GM23338 (cell line): ENCODE data around the gene EIF1AY. TPM values are rescaled to one million over a fixed set of nuclear protein-coding genes. Genes with fewer than 3 reads are reported as not detected.
A peak's percentile ranks its signal among the peaks of the same experiment; 100 is the strongest.

Source experiments
- ATAC-seq: fragments of 200-7000 bp; cut with Tn5 transposase; 3 replicates; pipeline ENCODE4 v1.9.1; 2020
- DNase-seq: peaks from one replicate; pipeline ENCODE4 v3.0.0-alpha.2; 2015; ENCODE audit warnings: low spot score
- H2AFZ ChIP-seq: fragments of 200-600 bp; sonication (generic); 2 replicates; pipeline ENCODE4 v1.8.0; 2016; ENCODE audit warnings: antibody characterized with exemption, mild to moderate bottlenecking, moderate library complexity
- H3F3A ChIP-seq: fragments of 200-600 bp; sonication (generic); replicated peaks from 2 replicates; pipeline ENCODE4 v1.8.0; 2017; ENCODE audit warnings: antibody characterized with exemption, mixed run types, low read depth
- H3K27ac ChIP-seq: fragments of 200-600 bp; sonication (generic); 2 replicates; pipeline ENCODE4 v1.6.1; 2016; ENCODE audit warnings: low read depth
- H3K27me3 ChIP-seq: fragments of 200-600 bp; sonication (generic); 2 replicates; pipeline ENCODE4 v1.8.0; 2016; ENCODE audit warnings: mild to moderate bottlenecking, mixed run types, moderate library complexity; ENCODE audit not compliant: insufficient read depth
- H3K36me3 ChIP-seq: fragments of 200-600 bp; sonication (generic); 2 replicates; pipeline ENCODE4 v1.8.0; 2016; ENCODE audit warnings: mild to moderate bottlenecking; ENCODE audit not compliant: insufficient read depth
- H3K4me1 ChIP-seq: fragments of 200-600 bp; sonication (generic); 2 replicates; pipeline ENCODE4 v1.8.0; 2016; ENCODE audit warnings: mild to moderate bottlenecking, moderate library complexity; ENCODE audit not compliant: insufficient read depth
- H3K4me2 ChIP-seq: fragments of 200-600 bp; sonication (generic); 2 replicates; pipeline ENCODE4 v1.7.1; 2017; ENCODE audit warnings: mixed run types
- H3K4me3 ChIP-seq: fragments of 200-600 bp; sonication (generic); 2 replicates; pipeline ENCODE4 v1.6.1; 2016; ENCODE audit warnings: mixed run types
- H3K79me2 ChIP-seq: fragments of 200-600 bp; sonication (generic); replicated peaks from 2 replicates; pipeline ENCODE4 v1.8.0; 2017; ENCODE audit warnings: mild to moderate bottlenecking; ENCODE audit not compliant: insufficient read depth
- H3K9me2 ChIP-seq: fragments of 200-600 bp; sonication (generic); 2 replicates; pipeline ENCODE4 v1.8.0; 2017; ENCODE audit not compliant: insufficient read depth
- H4K20me1 ChIP-seq: fragments of 200-600 bp; sonication (generic); replicated peaks from 2 replicates; pipeline ENCODE4 v1.8.0; 2017; ENCODE audit warnings: mild to moderate bottlenecking; ENCODE audit not compliant: insufficient read depth
- H3K27ac Mint-ChIP-seq: 2 replicates; pipeline ENCODE4 v1.8.0; 2020; ENCODE audit warnings: inconsistent platforms, mild to moderate bottlenecking, moderate library complexity, mixed read lengths
- H3K27me3 Mint-ChIP-seq: 3 replicates; pipeline ENCODE4 v1.8.0; 2022; ENCODE audit warnings: low read depth, mild to moderate bottlenecking, moderate library complexity, mixed read lengths, inconsistent platforms; ENCODE audit not compliant: insufficient read depth, poor library complexity
- H3K36me3 Mint-ChIP-seq: 3 replicates; pipeline ENCODE4 v1.8.0; 2021; ENCODE audit warnings: low read depth, mild to moderate bottlenecking, inconsistent platforms, moderate library complexity, mixed read lengths
- H3K4me1 Mint-ChIP-seq: 3 replicates; pipeline ENCODE4 v1.8.0; 2020; ENCODE audit warnings: mild to moderate bottlenecking, inconsistent platforms, mixed read lengths
- H3K4me3 Mint-ChIP-seq: 3 replicates; pipeline ENCODE4 v1.8.0; 2021; ENCODE audit warnings: moderate library complexity, mild to moderate bottlenecking, inconsistent platforms, mixed read lengths
- H3K9me3 Mint-ChIP-seq: 3 replicates; pipeline ENCODE4 v1.8.0; 2020; ENCODE audit warnings: moderate library complexity, mild to moderate bottlenecking, inconsistent platforms, mixed read lengths
- CREB1 ChIP-seq: fragments of 250-450 bp; sonication (Bioruptor Pico); IDR thresholded peaks from 2 replicates; pipeline ENCODE4 v1.5.0; 2020; ENCODE audit warnings: low read depth, mild to moderate bottlenecking, moderate library complexity
- CTCF ChIP-seq, 2 experiments: fragments of 200-600 bp in 1 of 2; sonication (generic) in 1 of 2; conservative IDR thresholded peaks; 2 replicates each; pipeline versions ENCODE4 v1.5.1 to v1.6.1; 2016 to 2017; ENCODE audit warnings: antibody characterized with exemption in 2 of 2, low read depth in 2 of 2, mild to moderate bottlenecking in 2 of 2, moderate library complexity in 1 of 2
- EZH2 ChIP-seq: fragments of 200-600 bp; sonication (generic); IDR thresholded peaks from one replicate; pipeline ENCODE4 v1.8.0; 2017; ENCODE audit warnings: antibody characterized with exemption, mild to moderate bottlenecking, low read depth; ENCODE audit not compliant: unreplicated experiment
- POLR2AphosphoS5 ChIP-seq: IDR thresholded peaks from 2 replicates; pipeline ENCODE4 v1.6.1; 2016; ENCODE audit warnings: antibody characterized with exemption, low read depth
- REST ChIP-seq: IDR thresholded peaks from one replicate; pipeline ENCODE4 v1.6.1; 2018; ENCODE audit warnings: antibody characterized with exemption; ENCODE audit not compliant: unreplicated experiment
- STAT1 ChIP-seq: IDR thresholded peaks from one replicate; pipeline ENCODE4 v1.6.1; 2016; ENCODE audit warnings: antibody characterized with exemption; ENCODE audit not compliant: unreplicated experiment
- ZNF114 ChIP-seq: fragments of 250-450 bp; sonication (Bioruptor Pico); IDR thresholded peaks from 2 replicates; pipeline ENCODE4 v1.5.0; 2020; ENCODE audit warnings: mild to moderate bottlenecking, moderate library complexity
- ZNF331 ChIP-seq: fragments of 250-450 bp; sonication (Bioruptor Pico); IDR thresholded peaks from 2 replicates; pipeline ENCODE4 v1.5.0; 2020; ENCODE audit warnings: low read depth, mild to moderate bottlenecking, moderate library complexity
- polyA plus RNA-seq: library from polyadenylated mRNA; unstranded; fragments of >200 nt; fragmentation: Nextera tagmentation; extraction: Ambion mirVana; gene quantifications from 2 replicates; pipeline ENCODE4 v1.2.1, GENCODE V29; 2016
- total RNA-seq: library from RNA; depleted of rRNA; stranded (reverse); fragments of >200 nt; shearing (Covaris generic); gene quantifications from 2 replicates; pipeline ENCODE4 v1.2.3, GENCODE V29; 2014

Gene EIF1AY
- total and polyA plus RNA-seq, 2 experiments from 2014 or later: 31.3 to 93.0 TPM

GRCh38 chrY:20576506-20576905 is 930 bp downstream of the EIF1AY start (continued):
- TF ChIP-seq REST (no peak), EZH2 (no peak), CREB1 (CRISPR knock-in tag) (no peak), CTCF (conservative IDR thresholded peaks at IDR 0.05; ENCODE audit: low read depth in 2 of 2) (no peak)

- Histone ChIP-seq H3K36me3 (no peaks in the 10 kb centered on the region), H3F3A (no peaks in the 10 kb centered on the region), H3K9me2 (no peaks in the 10 kb centered on the region), H3K4me3 (no peak overlapping the region), H3K79me2 (peaks cover 30% of the 10 kb centered on the region), H3K27me3 (no peaks in the 10 kb centered on the region), H3K4me2 (no peak overlapping the region), H3K4me1 (no peaks in the 10 kb centered on the region), H2AFZ (no peak overlapping the region), H4K20me1 (no peaks in the 10 kb centered on the region), H3K27ac (no peak overlapping the region)
- no peak for ATAC-seq
- DNase-seq: no peak
- peaks cover 3% of the 10 kb centered on the region; the same call in 1 of the 3 replicates for H3K4me1 Mint-ChIP-seq
- H3K36me3 Mint-ChIP-seq: 0 out of 3 replicates have a peak, but pooled peaks cover 1% of the 10 kb centered on the region
- H3K4me3 Mint-ChIP-seq: peak overlapping the region; percentile 64; the same call in 2 of the 3 replicates
- no peak overlapping the region for H3K27ac Mint-ChIP-seq
- no peaks in the 10 kb centered on the region for H3K27me3 Mint-ChIP-seq
- peaks cover 1% of the 10 kb centered on the region; the same call in 2 of the 3 replicates for H3K9me3 Mint-ChIP-seq
- no peak for TF ChIP-seq POLR2AphosphoS5
- no peak for TF ChIP-seq ZNF114 (CRISPR knock-in tag)
- TF ChIP-seq EZH2: no peak
- TF ChIP-seq REST: no peak
- no peak for TF ChIP-seq CREB1 (CRISPR knock-in tag)
- no peak for TF ChIP-seq CTCF (conservative IDR thresholded peaks at IDR 0.05; ENCODE audit: low read depth in 2 of 2)
- TF ChIP-seq ZNF331 (CRISPR knock-in tag): no peak
- no peak for TF ChIP-seq STAT1
These were observed 2.6 kb downstream of the EIF1AY start for GRCh38 chrY:20578206-20578605.
